Stimulated activated CD8-positive, alpha-beta memory T cell treated with anti-CD3 and anti-CD28 coated beads, Interleukin-15, amount 100 ng/mL, for 1 hour (primary cell): Measurements from ENCODE around the gene ZYG11A.
"Not testable (repeated sequence)": the region's sequence is repeated elsewhere in the genome, so short reads cannot be mapped to it uniquely, and the experiment has no call there.

ENCODE experiments used
- DNase-seq: peaks from one replicate; pipeline ENCODE4 v3.0.0-alpha.2; 2020; ENCODE audit warnings: low read depth

The ZYG11A gene

DNA sequence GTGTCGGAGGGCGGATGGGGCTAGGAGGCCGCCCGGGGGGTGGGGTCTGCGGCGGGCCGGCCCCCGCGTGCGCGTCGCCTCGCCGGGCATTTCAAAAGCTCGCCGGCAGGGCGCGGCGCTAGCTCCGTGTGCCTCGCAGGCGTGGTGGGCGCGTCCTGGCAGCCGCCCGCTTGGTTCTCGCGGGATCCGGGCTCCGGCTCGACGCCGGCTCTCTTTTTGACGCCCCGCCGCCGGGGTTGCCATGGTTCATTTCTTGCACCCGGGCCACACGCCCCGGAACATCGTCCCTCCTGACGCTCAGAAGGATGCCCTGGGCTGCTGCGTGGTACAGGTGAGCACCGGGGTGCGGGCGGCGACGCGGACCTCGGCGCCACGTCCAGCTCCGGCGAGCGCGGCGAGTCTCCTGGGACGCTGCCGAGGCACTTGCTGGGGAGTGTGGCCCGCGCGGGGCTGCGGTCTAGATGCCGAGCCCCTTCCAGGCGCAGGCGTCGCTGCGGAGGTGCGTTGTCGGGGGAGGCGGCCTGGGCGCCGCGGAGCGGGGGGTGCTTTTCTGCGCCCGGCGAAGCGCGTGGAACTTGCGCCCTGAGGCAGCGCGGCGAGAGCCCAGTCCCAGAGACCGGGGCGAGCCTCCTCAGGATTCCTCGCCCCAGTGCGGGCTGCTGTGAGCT is at the start of gene ZYG11A:
Gene ZYG11A (plus strand): TSS at position 118 of the 668 bp plus-strand sequence. CDS start 124 bp downstream, at position 242.
- peak; percentile 21 for DNase-seq

DNA sequence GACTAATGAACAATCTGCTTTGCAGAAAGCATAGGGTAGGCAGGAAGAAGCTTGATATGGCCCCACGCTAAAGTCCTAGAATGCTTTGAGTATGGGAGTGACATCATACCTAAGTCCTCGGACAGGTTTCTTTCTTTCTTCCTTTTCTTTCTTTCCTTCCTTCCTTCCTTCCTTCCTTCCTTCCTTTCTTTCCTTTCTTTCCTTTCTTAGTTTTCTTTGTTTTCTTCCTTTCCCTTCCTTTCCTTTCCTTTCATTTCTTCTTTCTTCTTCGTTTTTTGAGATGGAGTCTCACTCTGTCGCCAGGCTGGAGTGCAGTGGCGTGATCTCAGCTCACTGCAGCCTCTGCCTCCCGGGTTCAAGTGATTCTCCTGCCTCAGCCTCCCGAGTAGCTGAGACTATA is 48.8 kb upstream of the ZYG11A start:
- not testable (repeated sequence) for DNase-seq

DNA sequence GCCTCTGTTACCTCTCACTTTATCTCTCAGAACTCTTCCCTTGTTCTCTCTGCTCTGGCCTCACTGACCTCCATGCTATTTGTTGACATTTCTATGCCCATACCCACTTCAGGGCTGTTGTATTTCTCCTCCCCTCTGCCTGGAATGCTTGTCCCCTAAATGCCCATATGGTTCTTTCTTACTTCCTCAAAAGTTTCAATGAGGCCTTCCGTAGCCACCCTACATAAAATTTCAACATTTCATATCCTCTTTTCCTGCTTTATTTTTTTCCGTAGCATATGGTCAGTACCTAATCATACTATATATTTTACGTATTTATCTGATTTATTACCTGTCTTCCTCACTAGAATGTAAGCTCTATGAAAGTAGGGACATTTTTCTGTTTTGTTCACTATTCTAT is 47.1 kb upstream of the ZYG11A start:
- no peak for DNase-seq

DNA sequence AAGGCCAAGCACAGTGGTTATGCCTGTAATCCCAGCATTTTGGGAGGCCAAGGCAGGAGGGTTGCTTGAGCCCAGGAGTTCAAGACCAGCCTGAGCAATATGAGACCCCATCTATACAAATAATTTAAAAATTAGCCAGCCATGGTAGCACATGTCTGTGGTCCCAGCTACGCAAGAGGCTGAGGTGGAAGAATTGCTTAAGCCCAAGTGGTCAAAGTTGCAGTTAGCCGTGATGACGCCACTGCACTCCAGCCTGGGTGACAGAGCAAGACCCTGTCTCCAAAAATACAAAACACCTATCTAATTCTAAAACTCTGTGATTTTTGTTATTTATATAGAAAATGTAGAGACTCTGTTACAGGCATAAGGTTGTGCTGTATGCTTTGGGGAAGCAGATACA is 44.2 kb upstream of the ZYG11A start:
- DNase-seq, result no peak

DNA sequence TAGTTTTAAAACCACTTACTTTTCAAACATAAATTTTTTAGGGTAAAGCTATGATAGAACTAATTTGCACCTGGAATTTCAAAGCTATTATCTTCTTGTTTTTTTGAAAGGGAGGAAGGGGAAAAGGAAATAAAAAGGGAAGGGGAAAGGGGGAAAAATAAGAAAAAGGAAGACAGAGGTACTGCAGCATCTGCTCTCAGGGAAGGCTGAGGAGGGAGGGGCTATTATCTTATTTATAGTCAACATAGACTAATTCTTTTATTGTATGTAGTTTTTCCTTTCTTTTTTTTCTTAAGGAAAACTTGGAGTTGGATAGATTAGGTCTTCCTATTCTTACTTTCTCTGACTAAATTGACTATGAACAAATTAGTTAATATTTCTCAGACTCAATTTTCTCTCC is 41.5 kb upstream of the ZYG11A start:
- DNase-seq, result no peak

DNA sequence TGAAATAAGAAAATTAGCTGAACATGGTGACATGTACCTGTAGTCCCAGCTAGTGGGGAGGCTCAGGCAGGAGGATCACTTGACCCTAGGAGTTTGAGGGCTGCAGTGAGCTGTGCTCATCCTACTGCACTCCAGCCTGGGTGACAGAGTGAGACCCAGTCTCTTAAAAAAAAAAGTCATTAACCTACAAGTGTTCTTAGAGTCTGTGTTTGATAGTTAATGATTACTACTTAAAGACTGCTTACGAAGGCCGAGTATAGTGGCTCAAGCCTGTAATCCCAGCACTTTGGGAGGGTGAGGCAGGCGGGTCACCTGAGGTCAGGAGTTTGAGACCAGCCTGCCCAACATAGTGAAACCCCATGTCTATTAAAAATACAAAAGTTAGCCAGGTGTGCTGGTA is 38.5 kb upstream of the ZYG11A start:
- not testable (repeated sequence) for DNase-seq

DNA sequence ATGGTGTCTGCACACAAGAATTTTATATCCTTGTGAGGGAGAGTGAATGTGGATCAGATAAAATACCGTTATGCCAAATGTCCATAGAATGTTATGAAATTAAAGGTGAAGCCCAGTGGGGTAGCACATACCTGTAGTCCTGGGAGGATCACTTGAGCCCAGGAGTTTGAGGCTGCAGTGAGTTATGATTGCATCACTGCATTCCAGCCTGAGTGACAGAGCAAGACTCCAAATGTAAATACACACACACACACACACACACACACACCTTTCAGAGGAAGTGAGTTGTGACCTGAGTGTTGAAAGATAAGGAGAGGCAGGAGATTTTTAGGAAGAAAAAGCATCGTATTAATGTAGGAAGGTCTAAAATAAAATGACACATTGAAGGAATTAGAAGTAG is 28.1 kb upstream of the ZYG11A start:
- no peak for DNase-seq

DNA sequence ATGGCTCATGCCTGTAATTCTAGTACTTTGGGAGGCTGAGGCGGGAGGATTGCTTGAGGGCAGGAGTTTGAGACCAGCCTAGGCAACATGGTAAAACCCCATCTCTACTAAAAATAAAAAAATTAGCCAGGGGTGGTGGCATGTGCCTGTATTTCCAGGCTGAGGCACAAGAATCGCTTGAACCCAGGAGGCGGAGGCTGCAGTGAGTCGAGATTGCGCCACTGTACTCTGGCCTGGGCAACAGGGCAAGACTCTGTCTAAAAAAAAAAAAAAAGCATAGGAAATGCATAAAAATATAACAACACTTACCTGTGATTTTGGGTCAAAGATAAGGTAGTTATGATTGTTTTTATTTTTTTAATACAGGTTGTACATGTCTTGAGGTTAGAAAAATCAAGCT is 21.7 kb upstream of the ZYG11A start:
- not testable (repeated sequence) for DNase-seq

DNA sequence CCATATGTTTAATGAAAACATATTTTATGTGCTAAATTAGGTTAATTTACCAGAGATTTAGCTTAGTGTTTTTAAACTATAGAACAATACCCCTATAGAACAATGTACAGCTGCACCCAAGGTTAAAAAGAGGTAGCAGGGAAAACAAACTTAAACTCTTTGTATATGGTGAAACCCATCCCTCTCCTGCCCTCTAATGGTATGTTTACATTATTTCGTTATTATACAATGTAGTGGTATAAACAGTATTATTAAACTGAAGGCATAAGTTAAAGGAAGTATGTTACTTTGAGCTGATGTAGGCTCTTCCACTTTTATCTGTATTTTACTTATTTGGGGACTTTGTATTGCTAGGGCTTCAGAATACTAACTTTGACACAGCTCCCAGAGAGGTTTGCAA is 16.7 kb upstream of the ZYG11A start:
- no peak for DNase-seq

DNA sequence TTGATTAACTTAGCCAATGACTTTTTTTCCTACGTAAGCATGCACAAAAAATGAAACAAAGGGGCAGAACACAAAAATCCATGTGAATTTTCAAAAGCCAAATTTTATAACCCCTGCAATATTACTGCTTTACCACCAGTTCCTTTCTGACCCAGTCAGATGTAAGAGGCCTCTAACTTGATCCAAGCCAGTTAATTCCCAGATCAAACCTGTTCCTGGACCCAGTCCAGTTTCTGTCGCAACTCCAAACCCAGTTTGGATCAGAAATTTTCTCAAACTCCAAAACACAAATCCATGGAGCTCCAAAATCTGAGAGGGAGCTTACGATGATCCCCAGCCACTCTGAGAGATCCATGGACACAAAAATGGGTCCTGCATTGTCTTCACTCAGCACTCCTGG is 7.8 kb upstream of the ZYG11A start:
- DNase-seq, result no peak

DNA sequence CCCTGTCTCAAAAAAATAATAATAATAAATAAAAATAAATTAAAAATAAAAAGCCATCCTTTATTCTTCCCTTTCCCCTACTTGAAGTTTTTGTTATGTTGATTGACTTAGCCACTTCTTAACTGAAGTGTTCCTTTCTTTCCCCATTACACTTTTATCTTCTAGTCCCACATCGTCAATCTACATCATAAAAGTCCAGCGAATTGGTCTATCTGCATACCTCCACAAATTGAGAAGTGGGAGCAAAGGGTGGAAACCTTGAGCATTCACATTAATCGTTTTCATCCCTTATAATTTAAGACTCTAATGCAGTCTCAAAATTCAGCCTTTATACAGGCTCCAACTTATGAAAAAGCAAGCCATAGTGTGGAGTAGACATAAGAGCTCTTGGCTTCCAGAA is 6.5 kb upstream of the ZYG11A start:
- no peak for DNase-seq

DNA sequence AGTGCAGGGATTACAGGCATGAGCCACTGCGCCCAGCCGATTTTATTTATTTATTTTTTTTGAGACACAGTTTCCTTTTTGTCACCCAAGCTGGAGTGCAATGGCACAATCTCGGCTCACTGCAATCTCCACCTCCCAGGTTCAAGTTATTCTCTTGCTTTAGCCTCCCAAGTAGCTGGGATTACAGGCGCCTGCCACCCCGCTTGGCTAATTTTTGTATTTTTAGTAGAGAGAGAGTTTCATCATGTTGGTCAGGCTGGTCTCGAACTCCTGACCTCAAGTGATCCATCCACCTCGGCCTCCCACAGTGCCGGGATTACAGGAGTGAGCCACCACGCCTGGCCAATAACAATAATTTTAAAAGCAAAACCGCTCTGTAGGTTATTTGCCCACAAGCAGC is 3.4 kb upstream of the ZYG11A start:
- DNase-seq, result not testable (repeated sequence)

DNA sequence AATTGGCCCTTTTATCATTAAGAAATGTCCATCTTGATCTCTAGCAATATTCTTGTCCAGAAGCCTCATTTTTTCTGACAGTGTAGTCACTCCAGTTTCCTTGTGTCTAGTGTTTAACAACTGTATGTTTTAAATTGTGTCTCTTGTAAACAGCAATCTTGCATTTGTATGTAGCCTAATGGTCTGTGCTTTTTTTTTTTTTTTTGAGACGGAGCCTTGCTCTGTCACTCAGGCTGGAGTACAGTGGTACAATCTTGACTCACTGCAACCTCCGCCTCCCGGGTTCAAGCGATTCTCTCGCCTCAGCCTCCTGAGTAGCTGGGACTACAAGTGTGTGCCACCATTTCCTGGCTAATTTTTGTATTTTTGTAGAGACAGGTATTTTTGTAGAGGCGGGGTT is 2.6 kb downstream of the ZYG11A start:
- DNase-seq, result not testable (repeated sequence)

DNA sequence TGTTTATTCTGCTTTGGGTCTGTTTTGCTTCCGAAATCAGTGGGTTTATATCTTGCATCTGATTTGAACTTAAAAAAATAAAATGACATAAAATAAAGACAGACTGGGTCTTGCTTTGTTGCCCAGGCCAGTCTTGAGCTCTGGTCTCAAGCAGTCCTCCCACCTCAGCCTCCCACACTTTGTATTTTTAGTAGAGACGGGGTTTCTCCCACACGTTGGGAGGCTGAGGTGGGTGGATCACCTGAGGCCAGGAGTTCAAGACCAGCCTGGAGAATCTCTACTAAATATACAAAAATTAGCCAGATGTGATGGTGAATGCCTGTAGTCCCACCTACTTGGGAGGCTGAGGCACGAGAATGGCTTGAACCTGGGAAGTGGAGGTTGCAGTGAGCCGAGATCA is 5.9 kb downstream of the ZYG11A start:
- no peak for DNase-seq

DNA sequence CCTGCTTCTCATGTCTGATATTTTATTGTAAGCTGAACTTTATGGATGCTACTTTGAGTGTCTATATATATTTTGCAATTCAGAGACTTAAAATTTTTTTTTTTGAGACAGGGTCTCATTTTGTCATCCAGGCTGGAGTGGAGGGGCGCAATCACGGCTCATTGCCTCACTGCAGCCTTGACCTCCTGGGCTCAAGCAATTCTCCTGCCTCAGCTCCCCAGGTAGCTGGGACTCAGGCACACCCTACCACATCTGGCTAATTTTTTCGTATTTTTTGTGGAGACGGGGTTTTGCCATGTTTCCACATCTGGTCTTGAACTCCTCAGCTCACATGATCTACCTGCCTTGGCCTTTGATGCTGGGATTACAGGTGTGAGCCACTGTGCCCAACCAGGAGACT is 8.4 kb downstream of the ZYG11A start:
- DNase-seq, result no peak

DNA sequence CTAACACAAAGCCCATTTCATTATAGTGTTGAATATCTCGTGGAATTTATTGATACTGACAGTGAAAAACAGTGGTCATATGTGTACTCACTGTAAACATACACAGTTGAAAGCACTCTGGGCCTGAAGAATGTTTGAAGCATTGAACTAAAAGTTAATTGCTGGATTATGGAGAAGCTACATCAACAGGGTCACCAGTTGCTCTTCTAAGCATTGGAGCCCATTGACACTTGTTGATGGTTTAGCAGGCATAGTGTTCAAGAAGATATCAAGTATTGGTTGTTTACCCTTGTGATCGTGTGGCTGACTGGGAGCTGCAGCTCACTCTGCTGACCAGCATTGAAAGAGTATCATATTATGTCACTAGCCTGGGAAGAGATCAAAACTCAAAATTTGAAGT is 10.3 kb downstream of the ZYG11A start:
- DNase-seq, result no peak

DNA sequence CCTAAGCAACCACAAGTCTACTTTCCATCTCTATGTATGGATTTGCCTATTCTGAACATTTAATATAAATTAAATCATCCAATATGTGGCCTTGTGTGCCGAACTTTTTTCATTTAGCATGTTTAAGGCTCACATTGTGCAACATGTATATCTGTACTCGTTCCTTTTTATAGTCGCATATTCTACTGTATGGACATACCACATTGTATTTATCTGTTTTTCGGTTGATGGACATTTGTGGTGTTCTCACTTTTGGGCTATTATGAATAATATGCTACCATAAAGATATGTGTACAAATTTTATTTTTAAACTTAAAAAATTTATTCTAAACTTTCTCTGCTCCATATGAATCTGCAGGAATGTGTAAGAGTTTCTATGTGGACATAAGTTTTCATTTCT is 13.0 kb downstream of the ZYG11A start:
- DNase-seq, result no peak

DNA sequence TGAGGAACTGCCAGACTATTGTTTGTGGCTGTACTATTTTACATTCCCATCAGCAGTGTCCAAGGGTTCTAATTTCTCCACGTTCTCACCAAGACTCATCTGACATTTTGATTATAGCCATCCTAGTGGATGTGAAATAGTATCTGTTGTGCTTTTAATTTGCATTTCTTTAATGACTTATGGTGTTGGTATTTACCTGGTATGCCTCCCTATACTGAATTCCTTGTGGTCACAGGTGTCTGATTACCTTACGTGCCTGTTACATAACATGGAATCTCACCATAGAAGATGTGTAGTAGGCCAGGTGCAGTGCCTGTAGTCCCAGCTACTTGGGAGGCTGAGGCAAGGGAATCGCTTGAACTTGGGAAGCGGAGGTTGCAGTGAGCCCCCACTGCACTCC is 13.5 kb downstream of the ZYG11A start:
- no peak for DNase-seq

DNA sequence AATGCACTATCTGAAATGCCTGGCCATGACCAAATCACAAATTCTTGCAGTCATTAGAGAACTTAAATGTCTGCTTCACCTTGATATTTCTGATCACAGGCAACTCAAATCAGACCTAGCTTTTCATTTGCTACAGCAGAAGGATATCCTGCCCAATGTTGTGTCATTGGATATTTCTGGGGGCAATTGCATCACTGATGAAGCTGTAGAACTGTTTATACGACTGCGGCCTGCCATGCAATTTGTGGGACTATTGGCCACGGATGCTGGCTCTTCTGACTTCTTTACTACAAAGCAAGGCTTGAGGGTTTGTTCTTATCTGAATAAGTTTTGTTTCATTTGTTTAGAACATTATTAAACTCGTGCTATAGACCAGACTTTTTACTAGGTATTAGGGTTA is 14.9 kb downstream of the ZYG11A start:
- DNase-seq, result no peak

DNA sequence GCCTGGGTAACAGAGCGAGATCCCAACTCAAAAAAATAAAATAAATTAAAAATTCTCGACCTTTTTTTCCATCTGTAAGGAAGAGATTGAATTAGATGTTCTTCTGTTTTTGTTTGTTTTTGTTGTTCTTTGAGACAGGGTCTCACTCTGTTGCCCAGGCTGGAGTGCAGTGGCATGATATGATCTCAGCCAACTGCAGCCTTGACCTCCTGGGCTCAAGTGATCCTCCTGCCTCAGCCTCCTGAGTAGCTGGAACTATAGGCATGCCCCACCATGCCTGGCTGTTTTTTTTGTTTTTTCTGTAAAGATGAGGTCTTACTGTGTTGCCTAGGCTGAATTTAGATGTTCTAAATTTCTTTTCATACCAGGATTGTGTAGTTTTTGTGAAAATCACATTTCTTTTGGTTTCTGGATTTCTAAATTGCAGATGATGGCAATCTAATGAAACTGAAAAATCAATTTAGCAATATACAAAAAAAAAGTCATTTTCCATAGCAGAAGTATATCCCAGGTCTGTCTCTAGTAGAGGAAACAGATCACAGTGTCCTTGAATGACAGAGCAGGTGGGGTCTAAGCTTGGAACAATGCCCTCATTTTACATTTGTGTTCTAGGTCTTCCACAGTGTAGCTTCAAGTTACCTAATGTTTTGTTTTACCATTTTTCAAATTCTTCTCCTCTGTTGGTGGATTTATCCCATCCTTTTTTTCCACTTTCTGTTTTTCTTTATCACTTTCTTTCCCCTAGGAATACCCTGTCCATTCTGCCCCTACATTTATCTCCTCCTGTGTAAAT is 20.3 kb downstream of the ZYG11A start:
- DNase-seq, result no peak

DNA sequence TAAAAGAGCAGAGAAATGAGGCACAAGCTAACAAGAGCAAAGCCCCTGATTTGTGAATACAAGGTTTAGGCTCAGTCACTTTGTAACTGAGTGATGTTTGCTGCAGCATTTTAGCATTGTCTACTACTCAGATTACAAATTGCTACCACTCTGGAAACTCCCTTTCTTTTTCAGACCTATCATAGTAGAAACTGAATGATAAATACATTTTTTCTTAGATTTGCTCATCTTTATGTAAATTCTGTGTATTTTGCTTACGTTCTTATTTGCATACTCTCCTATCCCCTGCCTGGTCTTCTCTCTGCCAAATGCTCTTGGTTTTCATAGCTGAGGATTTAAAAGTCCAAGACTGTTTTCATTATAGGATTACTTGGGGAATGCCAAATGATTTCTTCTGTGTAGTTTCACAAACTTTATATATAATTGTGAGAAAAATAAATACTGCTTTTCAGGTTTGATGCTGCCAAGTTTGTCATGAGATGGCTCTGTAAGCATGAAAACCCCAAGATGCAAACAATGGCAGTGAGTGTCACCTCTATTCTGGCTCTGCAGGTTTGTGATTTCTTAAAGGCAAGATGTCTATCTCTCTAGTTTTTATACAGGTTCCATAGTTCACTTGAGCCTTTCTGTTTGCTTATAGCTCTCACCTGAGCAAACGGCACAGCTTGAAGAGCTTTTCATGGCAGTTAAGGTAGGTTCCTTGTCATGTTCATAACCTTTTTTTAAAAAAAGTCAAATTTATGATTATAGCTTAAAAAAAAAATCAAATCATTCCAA is 24.7 kb downstream of the ZYG11A start:
- DNase-seq, result no peak

DNA sequence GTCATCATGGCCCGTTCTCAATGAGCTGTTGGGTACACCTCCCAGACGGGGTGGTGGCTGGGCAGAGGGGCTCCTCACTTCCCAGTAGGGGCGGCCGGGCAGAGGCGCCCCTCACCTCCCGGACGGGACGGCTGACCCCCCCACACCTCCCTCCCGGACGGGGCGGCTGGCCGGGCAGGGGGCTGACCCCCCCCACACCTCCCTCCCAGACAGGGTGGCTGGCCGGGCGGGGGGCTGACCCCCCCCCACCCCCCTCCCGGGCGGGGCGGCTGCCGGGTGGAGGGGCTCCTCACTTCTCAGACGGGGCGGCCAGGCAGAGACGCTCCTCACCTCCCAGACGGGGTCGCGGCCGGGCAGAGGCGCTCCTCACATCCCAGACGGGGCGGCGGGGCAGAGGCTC is 27.2 kb downstream of the ZYG11A start:
- not testable (repeated sequence) for DNase-seq

DNA sequence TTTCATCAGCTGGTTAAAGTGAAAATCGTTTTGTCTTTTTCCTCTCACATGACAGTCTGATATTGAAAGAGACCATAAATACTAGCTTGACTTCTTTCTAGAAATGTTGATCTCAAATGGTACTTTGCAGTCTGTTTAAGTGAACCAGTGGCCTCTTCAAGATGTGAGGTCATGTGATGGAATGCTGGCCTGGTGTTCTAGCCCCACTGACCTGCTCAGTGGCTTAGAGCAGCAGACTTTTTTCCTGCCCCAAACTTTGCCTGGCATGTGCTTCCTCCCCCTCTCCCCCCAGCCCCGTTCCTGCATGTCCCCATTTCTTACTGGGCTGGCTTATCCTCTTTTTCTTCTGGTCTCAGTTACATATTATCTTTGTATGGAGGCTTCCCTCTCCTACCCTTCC is 34.3 kb downstream of the ZYG11A start:
- no peak for DNase-seq
